ENCODE measurements around the gene ZNF24. TPM values are rescaled to one million over a fixed set of nuclear protein-coding genes. Genes with fewer than 3 reads are reported as not detected.

The ZNF24 gene
- total and polyA plus RNA-seq, 10 of the 15 experiments (the other 5 are each of a cell fraction or from before 2014, with no cell fraction given) = 13.6 to 41.7 (median 28.3) TPM

GRCh38 chr18:35289293-35289692, 54.9 kb downstream of the ZNF24 start:
- peaks cover 0 to 13% of the 10 kb centered on the region in 2 experiments; a peak in 2 of 4 replicates for H3K36me3 ChIP-seq (ENCODE audit: control insufficient read depth in 2 of 2, insufficient read depth in 2 of 2, low read length in 1 of 2)
- H3K4me1 ChIP-seq (ENCODE audit: control insufficient read depth, insufficient read depth, low read length) = no peaks in the 10 kb centered on the region; the same call in 1 of the 2 replicates
- no peaks in the 10 kb centered on the region for H3K27me3 ChIP-seq (replicated peaks in 1 of 2; ENCODE audit: control insufficient read depth in 2 of 2, insufficient read depth in 2 of 2, low read length in 1 of 2)
- ChIA-PET CTCF (interaction anchor here (0.6 to 1.5 kb wide), 6 partner anchors 43 to 259 kb away, joined by 3 to 6 read pairs (median 4); partner anchors contain the start of gene ZNF24), SMC1A (ENCODE audit: uncharacterized antibody, unreplicated experiment) (interaction anchor here (0.6 to 4.2 kb wide), 11 partner anchors 10 to 118 kb away, joined by 3 to 21 read pairs (median 8); partner anchors contain the start of genes ZNF24 and ZNF397), RAD21 (ENCODE audit: unreplicated experiment) (interaction anchor here (1.5 to 1.8 kb wide), 3 partner anchors 52 to 66 kb away, joined by 4 to 5 read pairs (median 4); no protein-coding TSS in a partner anchor), POLR2A (interaction anchor here (1.2 to 2.4 kb wide), 6 partner anchors 21 to 247 kb away, joined by 3 to 13 read pairs (median 4); partner anchors contain the start of genes ZNF24 and ZNF397)
- peaks cover 21% of the 10 kb centered on the region for H3K9me3 ChIP-seq (replicated peaks; ENCODE audit: control insufficient read depth, insufficient read depth, low read length)
- peak overlapping the region; percentile 92 for H3K27ac ChIP-seq (ENCODE audit: control insufficient read depth, insufficient read depth)
- peak overlapping the region; percentile 96 for H3K4me2 ChIP-seq (ENCODE audit: control insufficient read depth, insufficient read depth)
- peaks cover 22% of the 10 kb centered on the region for H3K79me2 ChIP-seq (ENCODE audit: control insufficient read depth, insufficient read depth, low read length)
- ATAC-seq (peak; percentile 3; the same call in 2 of the 3 replicates), DNase-seq (ENCODE audit: low read depth, low spot score) (no peak), FAIRE-seq (peak; percentile 7)
- peak overlapping the region; percentile 85 for H2AFZ ChIP-seq (ENCODE audit: control insufficient read depth, low read depth, low read length)
- WGBS (ENCODE audit: insufficient coverage, insufficient replicate concordance, low lambda C conversion rate, missing lambda C conversion rate) = 4% methylated on average over 6 of the region's 6 CpGs
- H4K20me1 ChIP-seq (ENCODE audit: control insufficient read depth, insufficient read depth) = no peaks in the 10 kb centered on the region
- TF ChIP-seq E2F4 (IDR thresholded peaks at IDR 0.05; ENCODE audit: low read depth, low read length) (no peak), SREBF1 (IDR thresholded peaks at IDR 0.05; ENCODE audit: low read length) (no peak), KDM1A (IDR thresholded peaks at IDR 0.05; ENCODE audit: borderline replicate concordance) (no peak), EED (IDR thresholded peaks at IDR 0.05; ENCODE audit: low read depth) (no peak), HCFC1 (IDR thresholded peaks at IDR 0.05; ENCODE audit: low read length) (no peak), ZNF592 (IDR thresholded peaks at IDR 0.05) (no peak), PRDM15 (CRISPR knock-in tag; IDR thresholded peaks at IDR 0.05) (no peak)
- intact Hi-C loops (cut with micrococcal nuclease; ENCODE audit: unreplicated experiment) (no loop called here), in situ Hi-C loops (cut with MboI) (no loop called here)
- peak overlapping the region; percentile 86 for H3K9ac ChIP-seq (ENCODE audit: control insufficient read depth, insufficient read depth, low read length)
- no TSS peak for BruUV-seq (replicated peaks)
- peak overlapping the region; percentile 83 for H3K4me3 ChIP-seq
